Mesenteric fat pad (tissue), 1 donor: ENCODE data around the gene SLC16A14. TPM values are rescaled to one million over a fixed set of nuclear protein-coding genes. Genes with fewer than 3 reads are reported as not detected.
"Not testable (repeated sequence)": the region's sequence is repeated elsewhere in the genome, so short reads cannot be mapped to it uniquely, and the experiment has no call there.

Source experiments
- DNase-seq: peaks from one replicate; pipeline ENCODE4 v3.0.0-alpha.2; 2020; ENCODE audit warnings: low spot score
- long read RNA-seq: library from polyadenylated mRNA; unstranded; transcript quantifications from one replicate; pipeline ENCODE4 v2.0.0, GENCODE V29; 2020
- total RNA-seq: library from RNA; stranded (reverse); fragmentation: NEBNext Ultra II Directional; extraction: Animal tissue kit (Norgen Biotek cat#: 25700); gene quantifications from one replicate; pipeline ENCODE4 v1.2.1, GENCODE V29; 2021
- donor health status: DM: yes; HTN: yes; CAD: no.

The SLC16A14 gene
- 2.5 TPM for total RNA-seq
- long read RNA-seq, partial matches to known transcripts, result 0 of 1 reads
- long read RNA-seq, other reads (novel, unspliced or antisense), result 1 of 1 reads

- no peak for DNase-seq
These were observed at the start of gene SLC16A14 for GRCh38 chr2:230068651-230069055. Gene SLC16A14, minus strand, starts transcription at chr2:230068924. Its CDS starts 9,572 bp downstream, at chr2:230059352.

GRCh38 chr2:230106771-230107170 lies 38.0 kb upstream of the SLC16A14 start:
- no peak for DNase-seq

- not testable (repeated sequence) for DNase-seq
These were observed 33.2 kb upstream of the SLC16A14 start for GRCh38 chr2:230101967-230102366.

GRCh38 chr2:230097841-230098240 lies 29.1 kb upstream of the SLC16A14 start:
- DNase-seq, result no peak

GRCh38 chr2:230097424-230097823 lies 28.7 kb upstream of the SLC16A14 start:
- no peak for DNase-seq

GRCh38 chr2:230090967-230091366 lies 22.2 kb upstream of the SLC16A14 start:
- DNase-seq, result no peak

- no peak for DNase-seq
These were observed 16.5 kb upstream of the SLC16A14 start for GRCh38 chr2:230085201-230085600.

- DNase-seq, result no peak
These were observed 9.3 kb upstream of the SLC16A14 start for GRCh38 chr2:230077851-230078547.

- no peak for DNase-seq
These were observed 8.1 kb upstream of the SLC16A14 start for GRCh38 chr2:230076819-230077218.

- DNase-seq, result no peak
These were observed 7.4 kb upstream of the SLC16A14 start for GRCh38 chr2:230075988-230076631.

GRCh38 chr2:230071421-230071820 lies 2.7 kb upstream of the SLC16A14 start:
- no peak for DNase-seq

- no peak for DNase-seq
These were observed 678 bp upstream of the SLC16A14 start for GRCh38 chr2:230069402-230069801.

GRCh38 chr2:230068016-230068650 lies 591 bp downstream of the SLC16A14 start:
- DNase-seq, result peak; percentile 91

GRCh38 chr2:230060672-230061293 lies 7.9 kb downstream of the SLC16A14 start:
- DNase-seq, result no peak

- DNase-seq, result no peak
These were observed 14.8 kb downstream of the SLC16A14 start for GRCh38 chr2:230053753-230054478.

GRCh38 chr2:230052299-230052698 lies 16.4 kb downstream of the SLC16A14 start:
- DNase-seq, result no peak

- DNase-seq, result no peak
These were observed 18.6 kb downstream of the SLC16A14 start for GRCh38 chr2:230050136-230050535.

- no peak for DNase-seq
These were observed 20.6 kb downstream of the SLC16A14 start for GRCh38 chr2:230048010-230048671.

GRCh38 chr2:230046491-230046890 lies 22.2 kb downstream of the SLC16A14 start:
- no peak for DNase-seq

- DNase-seq, result no peak
These were observed 25.3 kb downstream of the SLC16A14 start for GRCh38 chr2:230043461-230043860.

GRCh38 chr2:230043025-230043424 lies 25.7 kb downstream of the SLC16A14 start:
- DNase-seq, result no peak
